PC-9 (cell line): ENCODE measurements around the gene ZFAND3.

Source experiments
- EZH2 ChIP-seq: fragments of 200-600 bp; sonication (generic); IDR thresholded peaks from 2 replicates; pipeline ENCODE4 v1.8.0; 2017; ENCODE audit warnings: antibody characterized with exemption, low read depth
- TF ChIP-seq, protein P1 (sequence below): fragments of 200-600 bp; sonication (generic); conservative IDR thresholded peaks from 2 replicates; pipeline ENCODE4 v1.6.1; 2017; ENCODE audit warnings: mixed run types, antibody characterized with exemption, mild to moderate bottlenecking, moderate library complexity

DNA sequence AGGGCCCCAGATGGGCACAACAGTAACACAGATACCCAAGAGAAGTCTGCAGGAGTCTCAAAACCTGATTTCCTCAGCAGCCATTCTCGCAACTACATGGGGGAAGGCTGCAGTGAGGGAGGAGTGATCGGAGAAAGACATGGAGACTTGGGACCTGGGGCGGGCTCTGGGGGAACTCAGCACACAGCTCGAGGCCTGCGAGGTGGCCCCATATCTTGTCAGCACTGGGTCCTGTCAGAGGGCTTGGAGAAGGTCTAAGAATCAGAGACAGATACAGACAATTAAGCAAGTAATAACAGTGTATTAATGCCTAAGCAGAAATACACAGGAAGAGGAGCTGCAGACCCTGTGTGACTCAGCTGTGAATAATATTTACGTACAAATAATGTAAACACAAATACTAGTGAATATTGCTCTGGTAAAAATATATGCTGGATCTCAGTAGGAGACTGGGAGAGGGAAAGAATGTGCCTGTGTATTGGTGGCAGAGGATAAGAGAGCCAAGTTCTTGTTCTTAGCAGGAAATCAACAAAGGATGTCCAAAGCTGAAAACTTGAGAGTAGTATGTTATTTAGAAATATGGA lies 336.2 kb downstream of the ZFAND3 start:
- TF ChIP-seq EZH2: no peak
- TF ChIP-seq, protein P1, sequence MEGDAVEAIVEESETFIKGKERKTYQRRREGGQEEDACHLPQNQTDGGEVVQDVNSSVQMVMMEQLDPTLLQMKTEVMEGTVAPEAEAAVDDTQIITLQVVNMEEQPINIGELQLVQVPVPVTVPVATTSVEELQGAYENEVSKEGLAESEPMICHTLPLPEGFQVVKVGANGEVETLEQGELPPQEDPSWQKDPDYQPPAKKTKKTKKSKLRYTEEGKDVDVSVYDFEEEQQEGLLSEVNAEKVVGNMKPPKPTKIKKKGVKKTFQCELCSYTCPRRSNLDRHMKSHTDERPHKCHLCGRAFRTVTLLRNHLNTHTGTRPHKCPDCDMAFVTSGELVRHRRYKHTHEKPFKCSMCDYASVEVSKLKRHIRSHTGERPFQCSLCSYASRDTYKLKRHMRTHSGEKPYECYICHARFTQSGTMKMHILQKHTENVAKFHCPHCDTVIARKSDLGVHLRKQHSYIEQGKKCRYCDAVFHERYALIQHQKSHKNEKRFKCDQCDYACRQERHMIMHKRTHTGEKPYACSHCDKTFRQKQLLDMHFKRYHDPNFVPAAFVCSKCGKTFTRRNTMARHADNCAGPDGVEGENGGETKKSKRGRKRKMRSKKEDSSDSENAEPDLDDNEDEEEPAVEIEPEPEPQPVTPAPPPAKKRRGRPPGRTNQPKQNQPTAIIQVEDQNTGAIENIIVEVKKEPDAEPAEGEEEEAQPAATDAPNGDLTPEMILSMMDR: no peak
